ENCODE results near the gene SPATS1.

- TF ChIP-seq GATA2 (IDR thresholded peaks at IDR 0.05; ENCODE audit: low read depth, low read length) = no peak
- no peak for TF ChIP-seq GATA3 (IDR thresholded peaks at IDR 0.05; ENCODE audit: low read depth, low read length)
These were observed 45.1 kb downstream of the SPATS1 start, which contains the start of gene CDC5L for GRCh38 chr6:44387346-44388134.
